ENCODE data around the gene NDUFV3.
"Not testable (repeated sequence)": the region's sequence is repeated elsewhere in the genome, so short reads cannot be mapped to it uniquely, and the experiment has no call there.

The NDUFV3 gene

GRCh38 chr21:42938606-42938995 is 45.5 kb downstream of the NDUFV3 start:
- H3K36me3 ChIP-seq (ENCODE audit: control insufficient read depth, insufficient read depth, low read length); H3K9ac ChIP-seq (ENCODE audit: low read depth, low read length); H3K9me3 ChIP-seq (ENCODE audit: control insufficient read depth, insufficient read depth, low read length); H3K4me3 ChIP-seq (ENCODE audit: low read depth, low read length); H3K27me3 ChIP-seq (ENCODE audit: control insufficient read depth, insufficient read depth, low read length): not testable (repeated sequence)
- Histone ChIP-seq H3K4me1 (ENCODE audit: control insufficient read depth, insufficient read depth, low read length) (peaks cover 28% of the 10 kb centered on the region), H3K27ac (ENCODE audit: low read depth, low read length) (peak overlapping the region; percentile 95)

- no peaks in the 10 kb centered on the region for H3K36me3 ChIP-seq (ENCODE audit: control insufficient read depth, insufficient read depth, low read length)
- H3K9me3 ChIP-seq (ENCODE audit: control insufficient read depth, insufficient read depth, low read length) = no peaks in the 10 kb centered on the region
- peaks cover 28% of the 10 kb centered on the region for H3K4me1 ChIP-seq (ENCODE audit: control insufficient read depth, insufficient read depth, low read length)
- no peak overlapping the region for H3K9ac ChIP-seq (ENCODE audit: low read depth, low read length)
- H3K27me3 ChIP-seq (ENCODE audit: control insufficient read depth, insufficient read depth, low read length) = no peaks in the 10 kb centered on the region
- no peak overlapping the region for H3K4me3 ChIP-seq (ENCODE audit: low read depth, low read length)
- H3K27ac ChIP-seq (ENCODE audit: low read depth, low read length) = no peak overlapping the region
These were observed 46.7 kb downstream of the NDUFV3 start for GRCh38 chr21:42939582-42940413.

GRCh38 chr21:42941696-42942085 is 48.6 kb downstream of the NDUFV3 start:
- peaks cover 21% of the 10 kb centered on the region for H3K4me1 ChIP-seq (ENCODE audit: control insufficient read depth, insufficient read depth, low read length)
- no peaks in the 10 kb centered on the region for H3K27me3 ChIP-seq (ENCODE audit: control insufficient read depth, insufficient read depth, low read length)
- no peak overlapping the region for H3K9ac ChIP-seq (ENCODE audit: low read depth, low read length)
- H3K9me3 ChIP-seq (ENCODE audit: control insufficient read depth, insufficient read depth, low read length) = no peaks in the 10 kb centered on the region
- no peak overlapping the region for H3K27ac ChIP-seq (ENCODE audit: low read depth, low read length)
- H3K36me3 ChIP-seq (ENCODE audit: control insufficient read depth, insufficient read depth, low read length) = no peaks in the 10 kb centered on the region
- no peak overlapping the region for H3K4me3 ChIP-seq (ENCODE audit: low read depth, low read length)

- Histone ChIP-seq H3K36me3 (ENCODE audit: control insufficient read depth, insufficient read depth, low read length) (no peaks in the 10 kb centered on the region), H3K9ac (ENCODE audit: low read depth, low read length) (no peak overlapping the region), H3K27me3 (ENCODE audit: control insufficient read depth, insufficient read depth, low read length) (no peaks in the 10 kb centered on the region), H3K4me3 (ENCODE audit: low read depth, low read length) (no peak overlapping the region), H3K9me3 (ENCODE audit: control insufficient read depth, insufficient read depth, low read length) (no peaks in the 10 kb centered on the region), H3K27ac (ENCODE audit: low read depth, low read length) (no peak overlapping the region), H3K4me1 (ENCODE audit: control insufficient read depth, insufficient read depth, low read length) (peaks cover 15% of the 10 kb centered on the region)
These were observed 49.1 kb downstream of the NDUFV3 start for GRCh38 chr21:42942244-42942643.

GRCh38 chr21:42949094-42949755 is 56.1 kb downstream of the NDUFV3 start:
- H3K27ac ChIP-seq (ENCODE audit: low read depth, low read length); H3K27me3 ChIP-seq (ENCODE audit: control insufficient read depth, insufficient read depth, low read length); H3K36me3 ChIP-seq (ENCODE audit: control insufficient read depth, insufficient read depth, low read length); H3K9me3 ChIP-seq (ENCODE audit: control insufficient read depth, insufficient read depth, low read length); H3K4me3 ChIP-seq (ENCODE audit: low read depth, low read length); H3K9ac ChIP-seq (ENCODE audit: low read depth, low read length); H3K4me1 ChIP-seq (ENCODE audit: control insufficient read depth, insufficient read depth, low read length): not testable (repeated sequence)

GRCh38 chr21:42951193-42951592 is 58.1 kb downstream of the NDUFV3 start:
- H3K4me1 ChIP-seq (ENCODE audit: control insufficient read depth, insufficient read depth, low read length); H3K9me3 ChIP-seq (ENCODE audit: control insufficient read depth, insufficient read depth, low read length); H3K36me3 ChIP-seq (ENCODE audit: control insufficient read depth, insufficient read depth, low read length); H3K9ac ChIP-seq (ENCODE audit: low read depth, low read length); H3K27ac ChIP-seq (ENCODE audit: low read depth, low read length); H3K4me3 ChIP-seq (ENCODE audit: low read depth, low read length); H3K27me3 ChIP-seq (ENCODE audit: control insufficient read depth, insufficient read depth, low read length): not testable (repeated sequence)

GRCh38 chr21:42956824-42957630 is 63.9 kb downstream of the NDUFV3 start:
- H3K27me3 ChIP-seq (ENCODE audit: control insufficient read depth, insufficient read depth, low read length) = no peaks in the 10 kb centered on the region
- peak overlapping the region; percentile 44; the same call in 1 of the 2 replicates for H3K9ac ChIP-seq (ENCODE audit: low read depth, low read length)
- no peaks in the 10 kb centered on the region for H3K9me3 ChIP-seq (ENCODE audit: control insufficient read depth, insufficient read depth, low read length)
- no peaks in the 10 kb centered on the region for H3K36me3 ChIP-seq (ENCODE audit: control insufficient read depth, insufficient read depth, low read length)
- no peak overlapping the region for H3K4me3 ChIP-seq (ENCODE audit: low read depth, low read length)
- peaks cover 26% of the 10 kb centered on the region for H3K4me1 ChIP-seq (ENCODE audit: control insufficient read depth, insufficient read depth, low read length)
- peak overlapping the region; percentile 95 for H3K27ac ChIP-seq (ENCODE audit: low read depth, low read length)

GRCh38 chr21:42958122-42958521 is 65.0 kb downstream of the NDUFV3 start:
- not testable (repeated sequence) for H3K9ac ChIP-seq (ENCODE audit: low read depth, low read length); H3K27me3 ChIP-seq (ENCODE audit: control insufficient read depth, insufficient read depth, low read length); H3K36me3 ChIP-seq (ENCODE audit: control insufficient read depth, insufficient read depth, low read length); H3K9me3 ChIP-seq (ENCODE audit: control insufficient read depth, insufficient read depth, low read length); H3K4me3 ChIP-seq (ENCODE audit: low read depth, low read length)
- H3K4me1 ChIP-seq (ENCODE audit: control insufficient read depth, insufficient read depth, low read length) = peaks cover 26% of the 10 kb centered on the region
- peak overlapping the region; percentile 95 for H3K27ac ChIP-seq (ENCODE audit: low read depth, low read length)

GRCh38 chr21:42959728-42960127 is 66.6 kb downstream of the NDUFV3 start:
- H3K4me3 ChIP-seq (ENCODE audit: low read depth, low read length) = no peak overlapping the region
- no peaks in the 10 kb centered on the region for H3K36me3 ChIP-seq (ENCODE audit: control insufficient read depth, insufficient read depth, low read length)
- peaks cover 26% of the 10 kb centered on the region for H3K4me1 ChIP-seq (ENCODE audit: control insufficient read depth, insufficient read depth, low read length)
- no peaks in the 10 kb centered on the region for H3K9me3 ChIP-seq (ENCODE audit: control insufficient read depth, insufficient read depth, low read length)
- H3K9ac ChIP-seq (ENCODE audit: low read depth, low read length) = no peak overlapping the region
- H3K27ac ChIP-seq (ENCODE audit: low read depth, low read length) = peak overlapping the region; percentile 95
- no peaks in the 10 kb centered on the region for H3K27me3 ChIP-seq (ENCODE audit: control insufficient read depth, insufficient read depth, low read length)

GRCh38 chr21:42962380-42963007 is 69.4 kb downstream of the NDUFV3 start:
- Histone ChIP-seq H3K36me3 (ENCODE audit: control insufficient read depth, insufficient read depth, low read length) (no peaks in the 10 kb centered on the region), H3K4me3 (ENCODE audit: low read depth, low read length) (no peak overlapping the region), H3K27ac (ENCODE audit: low read depth, low read length) (peak overlapping the region; percentile 2), H3K9ac (ENCODE audit: low read depth, low read length) (no peak overlapping the region), H3K27me3 (ENCODE audit: control insufficient read depth, insufficient read depth, low read length) (no peaks in the 10 kb centered on the region), H3K9me3 (ENCODE audit: control insufficient read depth, insufficient read depth, low read length) (no peaks in the 10 kb centered on the region), H3K4me1 (ENCODE audit: control insufficient read depth, insufficient read depth, low read length) (peaks cover 7% of the 10 kb centered on the region; the same call in 1 of the 2 replicates)
